Fibroblast of pulmonary artery (primary cell): ENCODE measurements around the gene RNF227.

Source experiments
- DNase-seq: peaks from one replicate; pipeline ENCODE4 v3.0.0-alpha.2; 2010; ENCODE audit warnings: low read depth
- H3K4me3 ChIP-seq: replicated peaks from 2 replicates; pipeline ENCODE4 v1.5.1; 2011; ENCODE audit warnings: low read depth, mild to moderate bottlenecking, control low read depth, low read length, moderate library complexity
- TF ChIP-seq, protein P1 (sequence below): IDR thresholded peaks from 2 replicates; pipeline ENCODE4 v1.5.1; 2011; ENCODE audit warnings: mild to moderate bottlenecking, control low read depth, low read length, inconsistent platforms; ENCODE audit errors: missing control alignments

The RNF227 gene

DNA sequence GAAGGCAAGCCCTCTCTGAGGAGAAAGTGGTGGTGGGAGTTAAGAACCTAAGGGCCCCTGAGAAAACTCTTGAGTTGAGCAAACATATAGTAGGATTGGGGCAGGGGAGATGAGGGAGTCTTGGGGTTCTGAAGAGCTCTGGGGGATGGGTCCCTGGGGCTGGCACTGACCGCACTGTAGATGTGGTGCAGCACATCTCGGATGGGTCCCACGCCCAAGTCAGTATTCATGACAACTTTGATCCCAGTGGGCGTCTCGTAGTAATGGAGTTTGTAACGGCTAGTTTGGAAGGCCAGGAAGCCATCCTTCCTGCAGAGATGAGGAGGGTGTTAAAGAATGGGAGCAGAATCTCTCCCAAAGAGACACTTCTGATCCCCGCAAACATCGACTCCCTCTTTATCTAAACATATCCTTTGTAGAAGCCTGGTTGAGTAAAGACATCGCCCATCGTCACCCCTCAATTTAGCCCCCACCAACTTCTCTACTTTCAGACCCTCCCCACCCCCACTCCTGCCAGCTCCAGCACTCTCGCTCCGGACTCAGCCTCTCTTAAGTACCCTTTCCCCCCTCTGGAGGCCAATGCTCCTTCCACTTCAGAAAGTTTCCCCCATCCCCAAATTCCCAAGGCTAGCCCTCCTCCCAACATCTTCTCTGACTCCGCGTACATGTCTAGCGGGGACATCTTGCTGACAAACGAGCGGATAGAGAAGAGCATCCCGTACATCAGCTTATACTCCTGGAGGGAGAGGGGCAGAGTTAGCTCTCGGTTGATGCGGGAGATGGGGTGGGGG lies 14.9 kb upstream of the RNF227 start:
- TF ChIP-seq, protein P1, sequence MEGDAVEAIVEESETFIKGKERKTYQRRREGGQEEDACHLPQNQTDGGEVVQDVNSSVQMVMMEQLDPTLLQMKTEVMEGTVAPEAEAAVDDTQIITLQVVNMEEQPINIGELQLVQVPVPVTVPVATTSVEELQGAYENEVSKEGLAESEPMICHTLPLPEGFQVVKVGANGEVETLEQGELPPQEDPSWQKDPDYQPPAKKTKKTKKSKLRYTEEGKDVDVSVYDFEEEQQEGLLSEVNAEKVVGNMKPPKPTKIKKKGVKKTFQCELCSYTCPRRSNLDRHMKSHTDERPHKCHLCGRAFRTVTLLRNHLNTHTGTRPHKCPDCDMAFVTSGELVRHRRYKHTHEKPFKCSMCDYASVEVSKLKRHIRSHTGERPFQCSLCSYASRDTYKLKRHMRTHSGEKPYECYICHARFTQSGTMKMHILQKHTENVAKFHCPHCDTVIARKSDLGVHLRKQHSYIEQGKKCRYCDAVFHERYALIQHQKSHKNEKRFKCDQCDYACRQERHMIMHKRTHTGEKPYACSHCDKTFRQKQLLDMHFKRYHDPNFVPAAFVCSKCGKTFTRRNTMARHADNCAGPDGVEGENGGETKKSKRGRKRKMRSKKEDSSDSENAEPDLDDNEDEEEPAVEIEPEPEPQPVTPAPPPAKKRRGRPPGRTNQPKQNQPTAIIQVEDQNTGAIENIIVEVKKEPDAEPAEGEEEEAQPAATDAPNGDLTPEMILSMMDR: no peak
- DNase-seq: no peak
- H3K4me3 ChIP-seq: peak overlapping the region; percentile 99

DNA sequence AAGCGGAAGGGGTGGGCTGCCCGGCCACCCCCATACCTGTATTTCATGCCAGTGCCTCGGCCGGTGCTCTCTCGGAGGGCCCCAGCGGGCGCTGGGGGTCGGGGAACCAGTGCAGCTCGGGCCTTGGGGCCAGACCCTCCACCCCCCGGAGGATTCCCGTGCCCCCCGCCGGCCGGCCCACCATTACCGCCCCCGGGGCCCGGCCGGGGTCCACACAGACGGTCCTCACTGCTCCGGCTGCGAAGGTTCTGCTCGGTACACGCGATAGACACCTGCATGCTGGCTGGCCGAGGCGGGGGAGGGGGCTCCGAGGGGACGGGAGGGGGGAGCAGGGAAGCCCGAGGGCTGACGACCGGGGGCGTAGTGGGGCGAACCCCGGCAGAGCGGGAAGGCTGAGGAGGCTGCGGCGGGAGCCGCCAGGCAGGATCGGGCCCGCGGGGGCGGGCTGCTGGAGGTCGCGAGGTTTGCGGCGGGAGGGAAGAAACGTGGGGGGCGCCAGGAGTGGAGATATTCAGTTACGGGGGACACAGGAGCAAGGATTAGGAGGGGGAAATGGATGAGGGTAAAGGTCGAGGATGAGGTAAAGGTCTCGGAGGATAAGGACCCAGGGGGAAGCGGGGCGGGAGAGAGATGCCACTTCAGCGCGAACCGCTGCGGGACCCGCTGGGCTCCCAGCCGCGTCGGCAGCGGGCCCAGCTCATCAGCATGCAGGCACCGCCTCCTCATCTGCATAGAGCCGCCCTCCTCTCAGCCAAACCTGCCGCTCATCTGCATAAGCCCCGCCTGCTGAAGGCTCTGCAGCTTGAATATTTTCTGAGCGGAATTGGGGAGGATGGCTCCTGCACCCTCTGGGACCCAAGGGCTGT lies 13.3 kb upstream of the RNF227 start, which contains the start of gene KCNAB3:
Gene KCNAB3 (minus strand): TSS at position 699 of the 866 bp plus-strand sequence. CDS start 421 bp downstream, at position 278.
- TF ChIP-seq, protein P1: no peak
- DNase-seq: peak; percentile 73
- H3K4me3 ChIP-seq: peak within 1 kb of the TSS; percentile 54

DNA sequence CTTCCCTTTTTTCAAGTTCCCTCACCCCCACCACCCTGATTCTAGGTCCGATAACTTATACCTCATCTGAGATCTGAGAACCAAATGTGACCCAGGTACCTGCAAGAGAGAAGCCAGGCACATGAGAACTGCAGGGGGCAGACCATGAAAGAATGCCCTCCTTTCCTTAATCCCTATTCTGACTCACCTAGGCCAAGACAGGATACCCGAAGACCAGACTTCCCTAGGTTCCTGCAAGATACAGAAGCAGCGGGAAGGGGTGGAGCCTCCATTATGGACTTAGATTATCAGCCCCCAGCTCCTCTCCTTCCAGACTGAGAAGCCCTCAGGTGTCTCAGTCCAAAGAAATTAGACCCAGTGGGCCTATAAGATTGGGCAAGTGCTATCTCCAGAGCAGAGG lies 11.5 kb upstream of the RNF227 start:
- TF ChIP-seq, protein P1: no peak
- no peak overlapping the region for H3K4me3 ChIP-seq
- no peak for DNase-seq

DNA sequence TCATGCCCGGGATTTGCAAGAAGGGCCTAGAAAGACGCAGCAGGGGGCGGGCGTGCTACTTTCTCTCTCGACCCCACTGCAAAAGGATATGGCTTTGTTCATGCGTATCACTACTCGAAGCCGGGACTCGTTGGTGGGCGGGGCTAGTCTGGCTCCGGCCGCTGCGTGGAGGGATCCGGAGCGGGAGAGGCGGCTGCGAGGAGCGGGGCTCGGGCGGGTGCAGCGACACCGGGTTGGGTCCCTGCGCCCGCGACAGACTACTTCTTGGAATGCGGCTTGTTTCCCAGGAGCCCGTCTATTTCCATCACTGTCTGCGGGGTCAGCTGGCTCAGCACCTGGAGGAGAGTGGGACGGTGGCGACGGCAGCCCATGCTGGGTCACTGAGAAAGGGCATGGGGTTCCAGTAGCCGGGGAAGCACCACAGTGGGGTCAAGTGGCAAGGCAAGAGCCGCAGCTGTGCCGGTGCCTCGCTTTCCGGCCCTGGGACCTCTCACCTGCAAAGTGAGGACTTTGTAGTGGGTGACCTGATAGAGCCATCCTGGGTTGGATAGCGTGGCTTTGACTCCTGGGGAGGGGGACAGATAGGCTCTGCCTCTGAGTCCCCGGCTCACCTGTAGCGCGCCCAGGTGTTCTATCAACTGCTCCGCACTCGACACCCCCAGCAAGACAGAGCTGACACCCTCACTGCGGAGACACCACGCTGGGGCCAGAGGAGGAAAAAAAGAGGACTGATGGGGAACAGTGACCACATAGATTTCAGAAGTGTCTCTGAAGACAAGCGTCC lies 6.9 kb upstream of the RNF227 start:
- peak; percentile 84 for DNase-seq
- peak overlapping the region; percentile 51 for H3K4me3 ChIP-seq
- TF ChIP-seq, protein P1: no peak

DNA sequence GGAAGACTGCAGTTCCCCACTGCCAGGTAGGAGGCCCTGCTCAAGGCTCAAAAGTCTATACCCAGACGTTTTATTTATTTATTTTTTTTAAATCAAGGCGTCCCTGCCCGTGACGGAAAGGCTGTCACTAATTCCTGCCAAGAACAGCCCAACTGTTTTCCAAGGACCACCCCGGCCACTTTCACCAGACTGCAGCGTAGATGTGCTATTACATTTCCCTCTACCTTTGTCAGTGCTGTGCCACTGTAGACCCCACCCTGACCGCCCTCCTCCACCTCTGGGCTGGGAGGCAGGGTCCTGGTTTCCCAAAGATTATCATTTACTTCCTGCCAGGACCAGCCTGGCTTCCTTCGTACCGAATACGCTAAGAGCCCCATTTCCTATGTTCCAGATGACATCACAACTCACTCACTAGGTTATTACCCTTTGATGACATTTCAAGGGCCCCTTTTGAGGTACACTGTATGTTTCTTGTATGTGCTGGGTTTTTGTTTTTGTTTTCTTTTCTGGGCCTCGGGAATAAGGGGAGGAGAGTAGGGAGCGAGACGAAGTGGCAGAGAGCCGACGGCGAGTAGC lies 6.3 kb upstream of the RNF227 start:
- peak; percentile 24 for DNase-seq
- TF ChIP-seq, protein P1: no peak
- peak overlapping the region; percentile 51 for H3K4me3 ChIP-seq

DNA sequence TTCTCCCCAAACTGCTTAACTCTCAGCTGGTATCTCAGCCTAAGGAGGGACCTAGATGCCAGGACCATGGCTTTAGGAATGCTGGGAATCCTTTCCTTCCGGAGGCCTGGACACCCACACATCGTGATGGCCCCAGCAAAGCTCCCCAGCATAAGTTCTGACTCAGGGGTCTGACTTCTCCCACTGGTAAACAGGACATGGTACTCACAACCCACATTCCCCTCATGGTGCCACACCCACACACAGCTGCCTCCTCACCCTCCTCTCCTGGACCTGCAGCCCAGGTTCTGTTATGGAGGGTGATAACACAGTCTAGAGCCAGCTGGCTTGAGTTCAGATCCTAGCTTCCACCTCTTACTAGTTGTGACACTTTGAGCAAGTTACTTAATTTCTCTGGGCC lies 719 bp upstream of the RNF227 start:
- TF ChIP-seq, protein P1: no peak
- H3K4me3 ChIP-seq: no peak overlapping the region

More for the DNA sequence above, 719 bp upstream of the RNF227 start:
- DNase-seq: peak; percentile 60
